ENCODE data around the gene NFKB1.
"Not testable (repeated sequence)": the region's sequence is repeated elsewhere in the genome, so short reads cannot be mapped to it uniquely, and the experiment has no call there.

Gene NFKB1

GRCh38 chr4:102500696-102501446 is at the start of gene NFKB1:
TSS of gene NFKB1 (plus strand) at chr4:102501359. CDS start at chr4:102525519, 24,160 bp downstream.
- no peak for TF ChIP-seq GATA1 (IDR thresholded peaks at IDR 0.05; ENCODE audit: low read depth, low read length)
- no peak for TF ChIP-seq POLR2A (IDR thresholded peaks at IDR 0.05; ENCODE audit: low read length)
- DNase-seq, result peak; percentile 63 to 67

- no peak for TF ChIP-seq GATA1 (IDR thresholded peaks at IDR 0.05; ENCODE audit: low read depth, low read length)
- DNase-seq, result no peak
Observed at GRCh38 chr4:102452854-102453253, 48.3 kb upstream of the NFKB1 start.

- TF ChIP-seq GATA1 (IDR thresholded peaks at IDR 0.05; ENCODE audit: low read depth, low read length), result no peak
- no peak for TF ChIP-seq POLR2A (IDR thresholded peaks at IDR 0.05; ENCODE audit: low read length)
- DNase-seq, result no peak
Observed at GRCh38 chr4:102453827-102454226, 47.3 kb upstream of the NFKB1 start.

GRCh38 chr4:102454268-102454667 is 46.9 kb upstream of the NFKB1 start:
- TF ChIP-seq POLR2A (IDR thresholded peaks at IDR 0.05; ENCODE audit: low read length) (no peak), GATA1 (IDR thresholded peaks at IDR 0.05; ENCODE audit: low read depth, low read length) (no peak)
- no peak for DNase-seq

- no peak for TF ChIP-seq GATA1 (IDR thresholded peaks at IDR 0.05; ENCODE audit: low read depth, low read length)
- no peak for TF ChIP-seq POLR2A (IDR thresholded peaks at IDR 0.05; ENCODE audit: low read length)
- DNase-seq, result no peak
Observed at GRCh38 chr4:102454981-102455685, 46.0 kb upstream of the NFKB1 start.

- TF ChIP-seq GATA1 (IDR thresholded peaks at IDR 0.05; ENCODE audit: low read depth, low read length) (no peak), POLR2A (IDR thresholded peaks at IDR 0.05; ENCODE audit: low read length) (no peak)
- DNase-seq, result no peak
Observed at GRCh38 chr4:102455750-102456149, 45.4 kb upstream of the NFKB1 start.

- TF ChIP-seq GATA1 (IDR thresholded peaks at IDR 0.05; ENCODE audit: low read depth, low read length) (no peak), POLR2A (IDR thresholded peaks at IDR 0.05; ENCODE audit: low read length) (no peak)
- no peak for DNase-seq
Observed at GRCh38 chr4:102466298-102466697, 34.9 kb upstream of the NFKB1 start.

GRCh38 chr4:102469806-102470205 is 31.4 kb upstream of the NFKB1 start:
- no peak for DNase-seq
- no peak for TF ChIP-seq GATA1 (IDR thresholded peaks at IDR 0.05; ENCODE audit: low read depth, low read length)
- no peak for TF ChIP-seq POLR2A (IDR thresholded peaks at IDR 0.05; ENCODE audit: low read length)

GRCh38 chr4:102472441-102473013 is 28.6 kb upstream of the NFKB1 start:
- TF ChIP-seq GATA1 (IDR thresholded peaks at IDR 0.05; ENCODE audit: low read depth, low read length) (no peak), POLR2A (IDR thresholded peaks at IDR 0.05; ENCODE audit: low read length) (no peak)
- DNase-seq, result no peak

- no peak for TF ChIP-seq POLR2A (IDR thresholded peaks at IDR 0.05; ENCODE audit: low read length)
- TF ChIP-seq GATA1 (IDR thresholded peaks at IDR 0.05; ENCODE audit: low read depth, low read length), result no peak
- no peak for DNase-seq
Observed at GRCh38 chr4:102473476-102473875, 27.7 kb upstream of the NFKB1 start.

- no peak for TF ChIP-seq POLR2A (IDR thresholded peaks at IDR 0.05; ENCODE audit: low read length)
- TF ChIP-seq GATA1 (IDR thresholded peaks at IDR 0.05; ENCODE audit: low read depth, low read length), result no peak
- DNase-seq, result no peak
Observed at GRCh38 chr4:102474736-102475504, 26.2 kb upstream of the NFKB1 start.

- TF ChIP-seq POLR2A (IDR thresholded peaks at IDR 0.05; ENCODE audit: low read length), result no peak
- TF ChIP-seq GATA1 (IDR thresholded peaks at IDR 0.05; ENCODE audit: low read depth, low read length), result no peak
- no peak for DNase-seq
Observed at GRCh38 chr4:102477657-102478056, 23.5 kb upstream of the NFKB1 start.

GRCh38 chr4:102478186-102478585 is 23.0 kb upstream of the NFKB1 start:
- TF ChIP-seq GATA1 (IDR thresholded peaks at IDR 0.05; ENCODE audit: low read depth, low read length) (no peak), POLR2A (IDR thresholded peaks at IDR 0.05; ENCODE audit: low read length) (no peak)
- DNase-seq, result no peak

GRCh38 chr4:102479832-102480231 is 21.3 kb upstream of the NFKB1 start:
- not testable (repeated sequence) for DNase-seq

Measured in erythroblast (primary cell).